Upper lobe of left lung (tissue), 4 donors: ENCODE data around the gene PDC.

Source experiments
- CTCF ChIP-seq, 6 experiments: fragments of 450-650 bp in 4 of 6; fragments of 200-600 bp in 2 of 6; sonication (generic) in 2 of 6; IDR thresholded peaks; one replicate each; pipeline ENCODE4 v1.5.1; 2016 to 2019; ENCODE audit warnings: antibody characterized with exemption in 6 of 6
- POLR2A ChIP-seq, 4 donors: fragments of 450-650 bp; IDR thresholded peaks; one replicate each; pipeline ENCODE4 v1.5.1; 2016 to 2017; ENCODE audit warnings: antibody characterized with exemption in 4 of 4, mild to moderate bottlenecking in 2 of 4
- POLR2AphosphoS5 ChIP-seq, 2 donors: sonication (generic); formaldehyde crosslinking; IDR thresholded peaks; one replicate each; pipeline ENCODE4 v1.5.1; 2017; ENCODE audit warnings: antibody characterized with exemption in 2 of 2

DNA sequence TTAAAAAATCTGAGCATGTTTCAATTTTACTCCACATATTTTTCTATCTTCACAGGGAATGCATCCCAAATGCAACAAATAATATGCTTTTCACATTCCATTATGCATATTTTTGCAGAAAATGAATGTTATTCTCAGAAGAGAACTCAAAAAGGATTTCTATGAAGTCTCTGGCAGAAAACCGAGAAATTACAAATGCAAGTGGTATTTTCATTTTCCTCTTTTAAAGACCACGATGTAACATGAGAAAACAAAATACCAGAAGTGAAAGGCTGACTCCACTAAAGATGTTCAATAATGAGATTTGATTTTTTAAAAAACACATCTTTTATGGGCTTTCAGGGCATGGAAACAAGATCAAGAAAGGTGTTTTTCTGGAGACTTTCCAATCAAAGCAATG, 5.0 kb upstream of the PDC start:
- no peak for TF ChIP-seq POLR2AphosphoS5 (IDR thresholded peaks at IDR 0.05)
- no peak for TF ChIP-seq CTCF (IDR thresholded peaks at IDR 0.05)
- TF ChIP-seq POLR2A (IDR thresholded peaks at IDR 0.05), result no peak
